Activated CD4-positive, alpha-beta T cell treated with anti-CD3 and anti-CD28 coated beads, Interleukin-2, amount 50 U/mL, for 16 hours (primary cell): ENCODE data around the gene PKLR.

Experiments used
- DNase-seq: peaks from one replicate; pipeline ENCODE4 v3.0.0-alpha.2; 2020

PKLR gene

DNA sequence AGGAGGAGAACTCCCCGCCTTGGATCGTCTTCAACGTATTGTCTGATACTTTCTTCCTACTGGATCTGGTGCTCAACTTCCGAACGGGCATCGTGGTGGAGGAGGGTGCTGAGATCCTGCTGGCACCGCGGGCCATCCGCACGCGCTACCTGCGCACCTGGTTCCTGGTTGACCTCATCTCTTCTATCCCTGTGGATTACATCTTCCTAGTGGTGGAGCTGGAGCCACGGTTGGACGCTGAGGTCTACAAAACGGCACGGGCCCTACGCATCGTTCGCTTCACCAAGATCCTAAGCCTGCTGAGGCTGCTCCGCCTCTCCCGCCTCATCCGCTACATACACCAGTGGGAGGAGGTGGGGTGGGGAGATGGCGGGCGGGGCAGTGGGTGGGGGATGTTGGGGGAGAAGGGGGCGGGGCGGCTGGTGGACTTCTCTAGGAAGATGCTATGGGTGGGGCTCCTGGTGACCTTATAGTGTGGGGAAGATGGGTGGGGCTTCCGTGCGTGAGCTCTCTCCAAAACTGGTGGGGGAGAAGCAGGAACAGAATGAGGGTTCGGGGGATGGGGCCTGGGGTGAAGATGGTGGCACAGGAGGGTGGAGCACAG, 18.6 kb downstream of the PKLR start:
- DNase-seq: no peak

- DNase-seq: no peak
These were observed 22.0 kb downstream of the PKLR start for GRCh38 chr1:155279268-155279667.

DNA sequence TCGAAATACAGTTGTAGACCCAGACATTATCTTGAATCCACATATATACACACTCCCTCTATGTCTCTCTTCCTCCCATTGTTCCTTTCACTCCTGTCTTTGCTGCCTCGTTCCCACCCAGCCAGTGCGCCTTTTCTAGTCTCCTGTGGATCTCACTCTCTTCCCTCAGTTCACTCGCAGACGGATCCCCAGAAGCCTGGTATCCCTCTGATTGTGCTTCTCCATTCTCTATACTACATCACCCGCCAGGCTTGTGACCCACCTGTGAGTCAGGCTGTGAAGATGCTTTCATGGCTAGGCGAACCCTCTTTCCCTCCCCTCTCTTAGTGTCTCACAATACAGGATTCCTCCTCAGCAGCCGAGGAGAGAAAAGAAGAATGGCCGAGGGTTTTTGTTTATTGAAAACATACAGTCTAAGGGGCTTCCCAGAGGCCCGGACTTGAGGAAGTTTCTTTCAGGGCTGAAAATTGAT, 22.5 kb downstream of the PKLR start:
- no peak for DNase-seq

- DNase-seq: peak; percentile 50
These were observed 23.1 kb downstream of the PKLR start for GRCh38 chr1:155277902-155278688.

DNA sequence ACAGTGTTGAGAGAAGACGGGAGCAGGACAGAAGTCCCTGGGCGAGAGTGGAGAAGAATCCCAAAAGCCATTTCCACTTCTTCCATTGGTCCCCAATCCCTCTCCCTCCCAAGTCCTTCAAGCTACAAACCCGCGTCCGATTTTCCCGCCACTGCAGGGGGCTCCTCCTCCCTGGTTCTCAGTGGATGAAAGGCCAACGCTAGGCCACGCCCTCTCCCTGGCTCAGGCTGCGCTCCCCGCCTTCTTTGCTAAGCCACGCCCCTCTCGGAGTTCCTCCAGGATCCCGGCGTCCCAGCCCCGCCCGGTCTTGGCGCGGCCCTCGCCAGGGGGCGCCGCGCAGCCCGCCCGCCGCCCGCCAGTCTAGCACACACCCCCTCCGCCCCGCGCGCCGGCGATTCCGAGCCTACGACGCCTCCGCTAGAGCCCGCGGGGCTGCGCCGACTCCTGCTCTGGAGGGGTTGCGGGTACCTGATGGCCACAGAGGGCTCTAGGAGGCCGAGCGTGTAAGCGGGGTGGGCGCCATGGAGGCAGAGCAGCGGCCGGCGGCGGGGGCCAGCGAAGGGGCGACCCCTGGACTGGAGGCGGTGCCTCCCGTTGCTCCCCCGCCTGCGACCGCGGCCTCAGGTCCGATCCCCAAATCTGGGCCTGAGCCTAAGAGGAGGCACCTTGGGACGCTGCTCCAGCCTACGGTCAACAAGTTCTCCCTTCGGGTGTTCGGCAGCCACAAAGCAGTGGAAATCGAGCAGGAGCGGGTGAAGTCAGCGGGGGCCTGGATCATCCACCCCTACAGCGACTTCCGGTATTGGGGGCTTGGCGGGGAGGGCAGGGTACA, 24.0 kb downstream of the PKLR start, which contains the start of gene HCN3:
Gene HCN3, plus strand, starts transcription at position 394 of the 832 bp plus-strand sequence. Its CDS starts 128 bp downstream, at position 522.
- peak; percentile 96 for DNase-seq

GRCh38 chr1:155273343-155274245, 27.6 kb downstream of the PKLR start, which contains the start of gene CLK2:
CLK2 (minus strand) TSS chr1:155273504; CDS start chr1:155270977, 2,527 bp downstream.
- DNase-seq: peak; percentile 98

- DNase-seq: no peak
These were observed 28.5 kb downstream of the PKLR start for GRCh38 chr1:155272466-155273342.

DNA sequence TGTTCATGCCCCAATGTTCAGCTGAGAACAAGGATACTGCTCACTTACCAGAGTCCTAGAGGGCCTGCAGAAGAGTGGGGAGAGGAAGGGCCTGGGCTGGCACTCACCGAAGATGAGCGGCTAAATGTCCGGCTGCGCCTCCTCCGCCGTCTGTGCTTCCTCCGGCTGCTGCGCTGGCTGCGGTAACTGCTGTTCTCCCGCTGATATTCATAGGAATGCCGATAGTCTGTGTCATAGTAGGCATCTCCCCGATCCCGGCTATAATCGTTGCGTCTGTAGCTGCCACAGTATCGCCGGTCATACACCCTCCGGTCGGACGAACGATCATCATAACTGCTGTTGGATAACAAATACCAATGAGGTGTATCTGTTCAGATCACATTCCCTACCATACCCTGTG, 31.9 kb downstream of the PKLR start:
- DNase-seq: no peak

GRCh38 chr1:155268630-155269029, 32.6 kb downstream of the PKLR start:
- no peak for DNase-seq

DNA sequence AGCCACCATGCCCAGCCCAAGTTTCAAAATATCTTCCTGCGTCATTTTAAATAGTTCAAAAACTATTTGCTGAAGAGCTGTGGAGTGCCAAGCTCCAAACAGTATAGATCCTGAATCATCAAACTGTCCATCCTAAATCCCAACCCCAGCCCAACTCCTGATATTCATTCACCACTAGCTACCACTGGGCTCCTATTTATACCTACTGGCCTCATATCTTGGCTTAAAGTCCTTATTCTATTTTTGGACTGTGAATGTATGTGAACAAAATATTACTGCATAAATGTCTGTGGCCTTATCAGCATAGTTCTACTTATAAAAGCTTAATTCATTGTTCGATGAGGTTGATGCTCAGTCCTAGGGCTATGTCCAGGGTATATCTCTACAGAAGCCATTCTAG, 33.9 kb downstream of the PKLR start:
- no peak for DNase-seq

DNA sequence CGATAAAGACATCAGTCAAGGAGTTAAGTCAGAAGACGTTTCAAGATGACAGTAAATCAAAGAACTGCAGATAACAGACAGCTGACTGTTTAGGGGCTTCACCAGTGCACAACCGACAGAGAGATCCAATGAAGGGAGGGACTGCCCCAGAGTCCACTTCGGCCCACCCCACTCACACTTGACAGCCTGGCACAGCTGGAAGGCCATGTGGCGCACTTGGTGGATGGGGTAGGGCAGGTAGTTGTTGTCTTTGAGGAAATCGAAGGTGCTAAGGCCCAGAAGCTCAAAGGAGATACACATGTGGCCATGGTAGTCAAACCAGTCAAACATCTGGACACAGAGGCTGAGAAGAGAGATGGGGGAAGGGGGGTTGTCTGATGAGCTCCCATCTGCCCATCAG, 34.7 kb downstream of the PKLR start:
- DNase-seq: no peak

DNA sequence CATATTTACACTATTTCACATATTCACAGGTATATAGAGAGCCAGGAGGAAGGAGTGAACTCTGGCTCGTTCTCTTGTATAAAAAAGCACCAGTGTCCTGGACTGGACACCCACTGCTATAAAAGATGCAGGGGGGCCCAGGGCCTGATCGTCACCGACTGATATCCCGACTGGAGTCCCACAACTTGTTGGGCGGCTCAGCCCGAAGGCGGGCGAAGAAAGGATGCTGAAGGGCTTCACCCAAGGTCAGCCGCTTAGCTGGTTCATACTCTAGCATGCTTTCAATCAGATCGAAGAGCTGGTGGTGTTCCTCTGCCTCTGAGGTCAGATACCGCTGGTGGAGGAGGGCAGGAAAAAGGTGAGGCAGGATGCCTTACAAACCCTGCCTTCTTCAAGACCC, 38.2 kb downstream of the PKLR start:
- DNase-seq: no peak

- peak; percentile 97 for DNase-seq
These were observed 39.2 kb downstream of the PKLR start, which contains the start of gene SCAMP3 for GRCh38 chr1:155261852-155262673. SCAMP3 (minus strand) TSS chr1:155262360; CDS start chr1:155262151, 209 bp downstream.

GRCh38 chr1:155261493-155261851, 39.8 kb downstream of the PKLR start:
- DNase-seq: peak; percentile 49

DNA sequence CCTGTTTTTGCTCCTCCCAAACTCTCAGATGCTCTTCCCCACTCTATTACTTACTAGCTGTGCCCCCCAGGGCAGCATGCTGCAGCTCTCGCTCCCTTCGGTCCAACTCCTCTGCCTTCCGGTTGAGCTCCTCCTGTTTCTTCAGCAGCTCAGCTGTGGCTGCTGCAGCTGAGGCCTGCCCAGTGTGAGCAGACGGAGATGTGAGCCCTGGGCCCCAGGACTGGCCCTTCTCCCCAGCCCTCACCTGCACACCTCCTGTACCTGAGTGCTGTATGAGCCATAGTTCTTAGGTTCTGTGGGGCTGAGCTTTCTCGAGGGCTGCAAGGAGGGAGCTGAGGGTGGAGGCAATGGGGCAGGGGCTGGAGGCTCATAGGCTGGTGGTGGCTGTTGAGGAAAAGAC, 41.0 kb downstream of the PKLR start:
- DNase-seq: no peak

DNA sequence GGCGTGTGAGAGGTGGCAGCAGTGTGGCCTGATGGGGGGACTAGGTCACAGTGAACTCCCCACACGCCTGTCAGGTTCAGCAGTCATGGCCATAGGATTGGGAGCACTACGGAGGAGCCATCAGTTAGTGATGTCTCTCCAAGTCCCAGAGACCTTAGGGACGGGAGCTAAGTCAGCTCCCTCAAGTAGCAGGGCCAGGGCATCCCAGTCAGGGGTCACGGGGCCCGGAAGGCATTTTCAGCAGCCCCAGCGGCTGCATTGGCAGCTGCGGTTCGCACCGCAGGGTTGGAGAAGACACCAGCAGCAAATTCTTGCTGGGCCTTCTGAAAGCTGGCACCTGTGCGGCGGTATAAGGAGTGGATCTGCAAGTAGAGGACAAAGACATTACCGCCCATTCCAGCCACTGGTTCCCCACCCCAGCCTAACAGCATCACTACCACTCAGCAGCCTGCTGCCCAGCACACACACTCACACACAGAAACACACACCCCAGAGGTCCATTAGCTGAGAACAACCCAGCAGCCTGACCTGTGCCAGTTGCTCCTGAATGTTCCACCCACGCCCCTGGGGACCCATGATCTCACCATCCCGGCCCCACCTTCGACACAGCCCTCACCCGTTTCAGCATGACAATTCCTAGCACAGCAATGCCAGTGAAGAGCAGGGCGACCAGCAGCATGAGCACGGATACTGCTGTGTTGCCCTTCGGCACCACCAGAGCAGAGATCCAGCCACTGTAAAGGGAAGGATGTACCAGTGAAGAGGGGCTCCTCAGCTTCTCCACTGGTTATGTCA, 45.0 kb downstream of the PKLR start:
- DNase-seq: no peak

DNA sequence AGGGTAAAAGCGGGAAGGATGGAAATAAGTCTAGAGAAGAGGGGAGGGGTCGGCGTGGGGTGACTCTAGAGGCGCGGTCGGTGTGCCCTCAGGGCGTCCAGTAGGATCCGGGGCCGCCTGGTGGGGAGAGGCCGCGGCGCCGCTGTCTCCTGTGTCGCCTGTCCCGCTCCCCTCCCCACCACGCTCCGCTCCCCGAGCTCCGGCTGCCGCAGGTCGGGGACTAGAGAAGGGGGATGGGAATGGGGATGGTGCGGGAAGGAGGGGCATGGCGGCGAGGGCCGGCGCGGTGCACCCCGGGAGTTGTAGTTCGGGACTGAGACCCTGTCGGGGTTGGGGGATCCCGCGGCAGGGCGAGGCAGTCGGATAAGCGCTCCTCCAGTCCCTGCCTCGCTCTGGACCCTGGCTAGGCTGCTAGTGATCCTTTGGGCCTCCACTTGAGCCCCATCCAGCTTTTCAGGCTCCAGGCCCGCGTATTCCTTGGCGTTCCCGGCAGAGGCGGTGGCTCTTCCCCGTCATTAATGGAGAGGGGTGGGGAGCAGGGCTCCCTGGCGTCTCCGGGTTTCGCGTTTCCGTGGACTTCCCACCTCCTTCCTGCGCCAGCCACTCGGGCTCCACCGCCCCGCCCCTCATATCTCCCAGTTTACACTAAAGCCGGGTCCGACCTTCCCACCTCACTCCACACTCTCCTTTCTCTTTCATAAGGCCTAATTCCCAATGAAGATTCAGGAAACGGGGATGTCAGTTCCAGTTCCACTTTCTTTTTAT, 45.8 kb downstream of the PKLR start, which contains the start of gene ENTREP3:
Gene ENTREP3, minus strand, starts transcription at position 241 of the 765 bp plus-strand sequence. CDS start 606 bp downstream, outside the sequence.
- peak; percentile 85 for DNase-seq

- DNase-seq: no peak
These were observed 46.5 kb downstream of the PKLR start for GRCh38 chr1:155254714-155255242.
